Right forelimb (tissue), 1 donor: ENCODE measurements around the gene FAM50B.

Experiments used
- DNase-seq: peaks from one replicate; pipeline ENCODE4 v3.0.0-alpha.2; 2018

FAM50B gene

DNA sequence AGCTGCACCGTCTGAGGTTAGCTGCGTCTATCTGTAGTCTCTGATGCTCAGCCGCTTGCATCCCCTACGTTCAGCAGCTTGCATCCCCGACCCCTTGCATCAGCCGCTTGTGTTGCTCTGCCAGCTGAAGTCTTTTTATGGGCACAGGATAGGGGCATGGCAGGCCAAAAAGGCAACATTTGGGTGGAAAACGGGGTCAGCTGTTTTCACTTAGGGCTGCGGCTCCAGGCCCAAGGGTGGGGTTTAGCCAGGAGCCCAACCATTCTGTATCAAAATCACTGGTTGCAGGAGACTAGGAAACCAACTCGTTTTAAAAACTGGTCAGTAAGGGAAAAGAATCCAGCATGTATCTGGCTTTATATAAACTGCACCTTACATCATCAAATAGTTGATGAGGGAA, 49.9 kb downstream of the FAM50B start:
- DNase-seq: no peak

DNA sequence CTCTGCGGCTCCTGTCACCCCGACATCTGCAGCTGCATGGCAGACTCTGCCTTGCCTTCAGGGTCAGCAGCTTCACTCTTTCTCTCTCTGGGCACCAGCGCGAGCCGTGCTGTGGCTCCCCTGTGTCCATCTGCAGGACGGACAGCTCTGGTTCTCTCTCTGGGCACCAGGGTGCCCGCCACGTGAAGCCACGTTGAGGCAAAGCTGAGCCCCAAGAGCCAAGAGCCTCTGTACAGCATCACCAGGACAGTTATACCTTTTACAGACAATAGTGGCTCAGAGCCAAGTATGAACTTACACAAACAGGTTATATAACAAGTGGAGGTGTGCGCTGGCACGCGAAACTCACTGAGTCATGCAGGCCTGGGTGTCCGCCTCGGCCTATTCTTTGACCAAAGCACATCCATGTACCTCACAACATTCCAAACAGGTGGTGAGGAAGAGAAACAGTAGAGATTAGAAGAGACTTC, 50.8 kb downstream of the FAM50B start:
- no peak for DNase-seq
